ENCODE data around the gene GCFC2.

GCFC2 gene

DNA sequence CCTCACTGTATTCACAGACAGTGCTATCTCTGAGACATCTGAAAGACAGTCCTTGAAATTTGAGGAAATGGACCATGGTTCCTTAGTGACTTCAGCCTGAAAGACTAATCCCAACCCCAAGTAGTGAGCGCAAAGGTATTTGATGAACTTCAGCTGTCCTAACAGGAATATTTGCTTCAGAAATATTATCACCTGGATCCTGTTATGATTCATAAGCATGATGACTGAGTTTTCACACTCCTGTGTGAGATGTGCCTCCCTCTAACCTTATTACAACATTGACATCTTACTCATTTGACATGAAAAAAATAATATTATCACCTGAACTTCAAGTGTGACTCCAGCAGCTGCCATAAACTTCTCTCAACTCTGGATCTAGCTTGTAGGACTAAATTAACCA is 75.8 kb downstream of the GCFC2 start:
- Histone ChIP-seq H3K27ac (ENCODE audit: low read depth in 2 of 2, low read length in 2 of 2) (no peak overlapping the region), H3K4me1 (ENCODE audit: control insufficient read depth in 2 of 2, insufficient read depth in 2 of 2, low read length in 2 of 2) (no peaks in the 10 kb centered on the region), H3K36me3 (ENCODE audit: control insufficient read depth in 2 of 2, insufficient read depth in 2 of 2, low read length in 2 of 2) (no peaks in the 10 kb centered on the region), H3K9ac (ENCODE audit: low read depth in 1 of 2, low read length in 2 of 2) (no peak overlapping the region), H3K9me3 (ENCODE audit: control insufficient read depth in 2 of 2, low read length in 2 of 2) (no peaks in the 10 kb centered on the region), H3K4me3 (ENCODE audit: low read length in 2 of 2) (no peak overlapping the region), H3K27me3 (ENCODE audit: control insufficient read depth in 2 of 2, insufficient read depth in 2 of 2, low read length in 2 of 2) (peaks cover 0 to 5% of the 10 kb centered on the region in 2 donors)

DNA sequence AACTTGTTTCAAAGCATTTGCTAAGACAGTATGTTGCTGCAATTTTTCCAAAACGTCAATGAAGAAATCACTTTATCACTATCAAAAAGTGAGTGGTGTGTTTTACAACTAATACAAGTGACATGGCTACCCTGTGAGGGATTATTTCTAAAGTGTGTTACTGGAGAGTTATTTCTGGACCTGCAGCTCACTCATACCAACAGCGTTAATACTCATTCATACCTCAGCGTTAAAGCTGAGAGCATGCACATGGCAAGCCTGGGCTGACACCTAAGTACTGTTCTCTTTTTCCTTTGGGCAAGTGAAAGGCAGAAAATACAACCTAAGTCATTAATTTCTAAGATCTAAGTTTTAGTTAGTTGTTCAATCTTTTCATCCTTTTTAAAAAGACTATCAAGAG is 77.1 kb downstream of the GCFC2 start:
- Histone ChIP-seq H3K27me3 (ENCODE audit: control insufficient read depth in 2 of 2, insufficient read depth in 2 of 2, low read length in 2 of 2) (peaks cover 0 to 5% of the 10 kb centered on the region in 2 donors), H3K9ac (ENCODE audit: low read depth in 1 of 2, low read length in 2 of 2) (no peak overlapping the region), H3K4me1 (ENCODE audit: control insufficient read depth in 2 of 2, insufficient read depth in 2 of 2, low read length in 2 of 2) (no peaks in the 10 kb centered on the region), H3K9me3 (ENCODE audit: control insufficient read depth in 2 of 2, low read length in 2 of 2) (no peaks in the 10 kb centered on the region), H3K36me3 (ENCODE audit: control insufficient read depth in 2 of 2, insufficient read depth in 2 of 2, low read length in 2 of 2) (no peaks in the 10 kb centered on the region), H3K4me3 (ENCODE audit: low read length in 2 of 2) (no peak overlapping the region), H3K27ac (ENCODE audit: low read depth in 2 of 2, low read length in 2 of 2) (no peak overlapping the region)

DNA sequence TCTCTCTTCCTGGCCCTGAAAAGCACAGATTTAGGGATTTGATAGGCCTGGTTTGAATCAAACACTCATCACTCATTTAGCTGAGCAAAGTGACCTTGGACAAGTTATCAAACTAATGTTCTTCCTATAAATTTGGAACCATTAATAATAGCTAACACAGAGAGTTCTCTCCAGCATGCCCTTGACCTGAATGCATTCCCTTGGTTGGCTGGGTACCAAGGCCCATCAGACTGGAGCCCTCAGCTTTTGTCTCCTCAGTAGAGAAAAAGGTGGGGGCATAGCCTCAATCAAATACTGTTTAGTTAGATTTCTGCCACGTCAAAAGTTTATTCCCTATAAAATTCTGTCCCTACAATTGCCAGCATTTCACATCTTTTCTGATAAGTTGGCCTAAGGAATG is 77.9 kb downstream of the GCFC2 start:
- no peak overlapping the region for H3K4me3 ChIP-seq (ENCODE audit: low read length in 2 of 2)
- H3K36me3 ChIP-seq (ENCODE audit: control insufficient read depth in 2 of 2, insufficient read depth in 2 of 2, low read length in 2 of 2), result no peaks in the 10 kb centered on the region
- peaks cover 0 to 4% of the 10 kb centered on the region in 2 donors for H3K27me3 ChIP-seq (ENCODE audit: control insufficient read depth in 2 of 2, insufficient read depth in 2 of 2, low read length in 2 of 2)
- no peak overlapping the region for H3K27ac ChIP-seq (ENCODE audit: low read depth in 2 of 2, low read length in 2 of 2)
- no peaks in the 10 kb centered on the region for H3K4me1 ChIP-seq (ENCODE audit: control insufficient read depth in 2 of 2, insufficient read depth in 2 of 2, low read length in 2 of 2)
- no peaks in the 10 kb centered on the region for H3K9me3 ChIP-seq (ENCODE audit: control insufficient read depth in 2 of 2, low read length in 2 of 2)
- no peak overlapping the region for H3K9ac ChIP-seq (ENCODE audit: low read depth in 1 of 2, low read length in 2 of 2)

DNA sequence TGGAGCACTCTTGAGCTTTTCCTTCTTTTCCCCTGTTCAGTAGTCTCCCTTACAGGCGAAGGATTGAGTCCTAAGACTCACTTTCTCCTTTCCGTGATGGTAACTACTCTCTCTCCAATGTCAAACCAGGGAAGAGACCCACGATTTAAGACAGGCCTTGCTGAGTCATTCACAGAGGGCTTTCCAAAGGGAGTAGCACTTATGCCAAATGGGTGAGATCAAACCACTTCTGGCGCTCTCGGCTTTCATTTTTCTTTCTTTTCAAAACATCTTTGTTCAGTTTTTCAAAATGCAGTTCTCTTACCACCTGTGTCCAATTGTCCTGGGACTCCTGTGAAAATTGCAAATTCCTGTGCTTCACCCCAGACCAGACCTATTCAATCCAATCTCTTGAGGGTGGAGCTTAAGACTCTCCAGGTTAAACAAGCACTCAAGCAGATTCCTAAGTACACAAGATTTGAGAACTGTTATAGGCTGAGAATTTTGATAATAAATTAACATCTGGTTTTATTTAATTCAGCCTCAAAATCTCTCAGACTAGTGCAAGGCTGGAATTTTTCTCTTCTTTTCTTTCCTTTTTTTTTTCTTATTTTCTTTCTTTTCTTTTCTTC is 78.5 kb downstream of the GCFC2 start:
- Histone ChIP-seq H3K9ac (ENCODE audit: low read depth in 1 of 2, low read length in 2 of 2) (no peak overlapping the region), H3K27ac (ENCODE audit: low read depth in 2 of 2, low read length in 2 of 2) (no peak overlapping the region), H3K4me1 (ENCODE audit: control insufficient read depth in 2 of 2, insufficient read depth in 2 of 2, low read length in 2 of 2) (no peaks in the 10 kb centered on the region), H3K9me3 (ENCODE audit: control insufficient read depth in 2 of 2, low read length in 2 of 2) (no peaks in the 10 kb centered on the region), H3K27me3 (ENCODE audit: control insufficient read depth in 2 of 2, insufficient read depth in 2 of 2, low read length in 2 of 2) (no peaks in the 10 kb centered on the region), H3K36me3 (ENCODE audit: control insufficient read depth in 2 of 2, insufficient read depth in 2 of 2, low read length in 2 of 2) (no peaks in the 10 kb centered on the region), H3K4me3 (ENCODE audit: low read length in 2 of 2) (no peak overlapping the region)

DNA sequence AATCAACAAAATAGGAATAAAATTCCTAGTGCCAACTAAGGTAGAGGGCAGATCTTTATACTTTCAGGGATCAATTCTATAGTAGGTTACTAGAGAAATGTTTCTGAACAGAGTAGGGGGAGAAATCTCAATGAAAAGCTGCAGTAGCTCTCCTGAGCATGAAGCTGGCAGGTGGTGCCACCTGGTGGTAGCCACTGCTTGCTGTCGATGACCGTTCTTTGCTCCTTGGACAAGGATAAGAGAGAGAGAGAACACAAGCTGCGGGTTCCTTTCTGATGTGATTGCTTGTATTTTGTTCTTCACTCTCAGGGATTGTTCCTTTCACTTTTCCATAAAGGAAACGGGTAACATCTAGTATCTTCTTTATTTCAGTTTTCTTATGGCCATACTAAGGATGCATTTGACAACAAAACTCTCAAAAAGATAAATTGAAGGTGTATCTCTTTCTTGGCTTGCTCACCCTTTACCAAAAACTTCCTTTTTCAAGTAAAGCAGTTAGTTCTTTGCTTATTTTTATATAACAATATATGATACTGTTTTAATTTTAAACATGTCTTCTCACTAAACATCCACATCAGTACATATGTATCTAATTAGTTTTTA is 82.7 kb downstream of the GCFC2 start:
- Histone ChIP-seq H3K9me3 (ENCODE audit: control insufficient read depth in 2 of 2, low read length in 2 of 2) (no peaks in the 10 kb centered on the region), H3K4me3 (ENCODE audit: low read length in 2 of 2) (no peak overlapping the region), H3K4me1 (ENCODE audit: control insufficient read depth in 2 of 2, insufficient read depth in 2 of 2, low read length in 2 of 2) (no peaks in the 10 kb centered on the region), H3K27ac (ENCODE audit: low read depth in 2 of 2, low read length in 2 of 2) (no peak overlapping the region), H3K9ac (ENCODE audit: low read depth in 1 of 2, low read length in 2 of 2) (no peak overlapping the region), H3K27me3 (ENCODE audit: control insufficient read depth in 2 of 2, insufficient read depth in 2 of 2, low read length in 2 of 2) (no peaks in the 10 kb centered on the region), H3K36me3 (ENCODE audit: control insufficient read depth in 2 of 2, insufficient read depth in 2 of 2, low read length in 2 of 2) (no peaks in the 10 kb centered on the region)

DNA sequence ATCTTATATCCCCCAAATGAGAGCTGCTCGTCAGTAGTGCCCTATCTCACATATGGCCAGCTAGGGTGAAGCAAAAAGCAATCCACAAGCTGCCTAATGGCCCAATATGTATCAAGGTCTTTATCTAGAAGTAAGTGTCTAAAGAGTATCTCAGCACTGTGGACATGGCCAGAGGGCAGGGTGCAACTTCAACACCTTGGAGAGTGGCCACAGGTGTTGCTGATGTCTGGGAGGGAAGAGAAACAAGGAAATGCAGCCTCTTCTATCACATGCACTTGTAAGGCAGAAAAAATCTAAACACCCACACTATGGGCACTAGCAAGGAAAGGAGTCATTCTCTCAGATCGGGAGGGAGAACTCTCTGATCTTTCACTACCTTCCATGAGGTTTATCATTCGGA is 87.8 kb downstream of the GCFC2 start:
- no peak overlapping the region for H3K27ac ChIP-seq (ENCODE audit: low read depth in 2 of 2, low read length in 2 of 2)
- no peak overlapping the region for H3K9ac ChIP-seq (ENCODE audit: low read depth in 1 of 2, low read length in 2 of 2)
- H3K4me1 ChIP-seq (ENCODE audit: control insufficient read depth in 2 of 2, insufficient read depth in 2 of 2, low read length in 2 of 2), result no peaks in the 10 kb centered on the region
- H3K9me3 ChIP-seq (ENCODE audit: control insufficient read depth in 2 of 2, low read length in 2 of 2), result no peaks in the 10 kb centered on the region
- no peaks in the 10 kb centered on the region for H3K36me3 ChIP-seq (ENCODE audit: control insufficient read depth in 2 of 2, insufficient read depth in 2 of 2, low read length in 2 of 2)
- H3K27me3 ChIP-seq (ENCODE audit: control insufficient read depth in 2 of 2, insufficient read depth in 2 of 2, low read length in 2 of 2), result no peaks in the 10 kb centered on the region
- no peak overlapping the region for H3K4me3 ChIP-seq (ENCODE audit: low read length in 2 of 2)

DNA sequence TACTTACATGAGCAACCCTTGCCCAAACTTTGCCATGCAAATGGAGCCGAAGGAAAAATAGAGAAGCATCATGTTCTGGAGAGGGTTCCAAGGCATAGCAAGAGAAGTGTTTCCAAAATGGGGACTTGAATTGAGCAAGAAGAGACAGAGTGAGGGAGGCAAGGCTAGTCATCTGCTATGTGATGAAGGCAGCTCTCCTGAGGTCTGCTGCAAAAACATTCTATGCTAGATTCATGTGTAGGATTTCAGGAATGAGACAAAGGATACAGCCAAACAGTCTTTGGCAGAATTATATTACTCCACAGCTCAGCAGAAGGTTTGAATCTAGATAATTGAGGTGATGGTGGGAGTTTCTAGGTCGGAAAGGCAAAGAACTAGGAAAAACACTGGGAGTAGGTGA is 88.2 kb downstream of the GCFC2 start:
- Histone ChIP-seq H3K9ac (ENCODE audit: low read depth in 1 of 2, low read length in 2 of 2) (no peak overlapping the region), H3K9me3 (ENCODE audit: control insufficient read depth in 2 of 2, low read length in 2 of 2) (no peaks in the 10 kb centered on the region), H3K27ac (ENCODE audit: low read depth in 2 of 2, low read length in 2 of 2) (no peak overlapping the region), H3K36me3 (ENCODE audit: control insufficient read depth in 2 of 2, insufficient read depth in 2 of 2, low read length in 2 of 2) (no peaks in the 10 kb centered on the region), H3K4me3 (ENCODE audit: low read length in 2 of 2) (no peak overlapping the region), H3K27me3 (ENCODE audit: control insufficient read depth in 2 of 2, insufficient read depth in 2 of 2, low read length in 2 of 2) (peaks cover 0 to 4% of the 10 kb centered on the region in 2 donors), H3K4me1 (ENCODE audit: control insufficient read depth in 2 of 2, insufficient read depth in 2 of 2, low read length in 2 of 2) (no peaks in the 10 kb centered on the region)

DNA sequence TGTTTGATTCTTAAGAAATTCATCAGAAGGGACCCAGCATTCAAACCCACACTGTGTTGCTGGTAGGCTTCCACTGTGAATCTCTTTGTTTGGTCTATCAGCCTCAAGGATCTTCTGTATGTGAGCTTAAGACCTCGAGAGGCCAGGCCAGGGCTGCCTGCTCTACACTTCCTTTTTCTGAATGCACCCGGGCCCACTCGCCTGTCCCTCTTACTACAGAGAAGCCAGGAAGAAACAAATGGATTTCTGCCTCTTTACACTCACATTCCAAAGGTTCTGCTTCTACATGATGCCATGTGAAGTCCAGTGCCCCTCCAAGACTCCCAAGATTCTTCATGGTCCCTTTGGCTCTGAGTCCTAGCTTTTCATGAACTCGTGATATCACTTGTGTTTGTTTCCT is 89.5 kb downstream of the GCFC2 start:
- H3K9me3 ChIP-seq (ENCODE audit: control insufficient read depth in 2 of 2, low read length in 2 of 2), result no peaks in the 10 kb centered on the region
- H3K4me3 ChIP-seq (ENCODE audit: low read length in 2 of 2), result no peak overlapping the region

DNA sequence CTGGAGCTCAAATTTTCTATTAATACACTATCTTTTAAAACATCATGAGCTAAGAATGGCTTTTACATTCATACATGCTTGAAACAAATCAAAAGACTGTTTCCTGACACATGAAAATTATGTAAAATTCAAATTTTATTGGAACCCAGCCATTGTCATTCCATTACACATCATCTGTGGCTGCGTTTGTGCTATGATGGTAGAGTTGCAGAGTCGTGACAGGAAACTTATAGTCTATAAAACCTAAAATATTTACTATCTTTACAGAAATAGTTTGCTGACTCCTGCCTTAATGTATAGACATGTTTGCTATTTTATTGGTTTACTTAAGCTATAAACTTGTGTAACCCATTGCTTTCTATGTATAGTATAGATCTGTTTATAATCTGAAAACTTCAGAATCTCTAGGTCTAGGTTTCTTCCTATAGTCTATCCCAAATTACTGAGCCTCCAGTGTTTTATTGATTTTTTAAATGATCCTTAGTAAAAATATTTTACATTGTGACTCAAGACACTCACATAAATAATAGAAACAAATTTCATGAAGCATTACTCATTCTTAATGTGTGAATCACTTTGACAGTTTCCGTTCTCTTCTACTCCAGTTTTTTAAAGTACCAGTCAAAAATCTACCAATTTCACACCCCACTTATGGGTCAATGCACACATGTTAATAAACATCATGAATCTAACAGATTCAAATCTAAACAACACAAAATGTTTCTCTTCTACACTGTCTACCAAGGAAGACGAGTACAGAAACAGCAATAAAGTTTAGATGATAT is 90.6 kb downstream of the GCFC2 start:
- no peak overlapping the region for H3K4me3 ChIP-seq (ENCODE audit: low read length in 2 of 2)
- H3K27me3 ChIP-seq (ENCODE audit: control insufficient read depth in 2 of 2, insufficient read depth in 2 of 2, low read length in 2 of 2), result peaks cover 0 to 4% of the 10 kb centered on the region in 2 donors
- no peaks in the 10 kb centered on the region for H3K9me3 ChIP-seq (ENCODE audit: control insufficient read depth in 2 of 2, low read length in 2 of 2)
- no peaks in the 10 kb centered on the region for H3K4me1 ChIP-seq (ENCODE audit: control insufficient read depth in 2 of 2, insufficient read depth in 2 of 2, low read length in 2 of 2)
- no peak overlapping the region for H3K27ac ChIP-seq (ENCODE audit: low read depth in 2 of 2, low read length in 2 of 2)
- H3K36me3 ChIP-seq (ENCODE audit: control insufficient read depth in 2 of 2, insufficient read depth in 2 of 2, low read length in 2 of 2), result no peaks in the 10 kb centered on the region
- no peak overlapping the region for H3K9ac ChIP-seq (ENCODE audit: low read depth in 1 of 2, low read length in 2 of 2)

More for the DNA sequence above, 89.5 kb downstream of the GCFC2 start:
- Histone ChIP-seq H3K36me3 (ENCODE audit: control insufficient read depth in 2 of 2, insufficient read depth in 2 of 2, low read length in 2 of 2) (no peaks in the 10 kb centered on the region), H3K27me3 (ENCODE audit: control insufficient read depth in 2 of 2, insufficient read depth in 2 of 2, low read length in 2 of 2) (peaks cover 0 to 4% of the 10 kb centered on the region in 2 donors), H3K9ac (ENCODE audit: low read depth in 1 of 2, low read length in 2 of 2) (no peak overlapping the region), H3K4me1 (ENCODE audit: control insufficient read depth in 2 of 2, insufficient read depth in 2 of 2, low read length in 2 of 2) (no peaks in the 10 kb centered on the region), H3K27ac (ENCODE audit: low read depth in 2 of 2, low read length in 2 of 2) (no peak overlapping the region)

DNA sequence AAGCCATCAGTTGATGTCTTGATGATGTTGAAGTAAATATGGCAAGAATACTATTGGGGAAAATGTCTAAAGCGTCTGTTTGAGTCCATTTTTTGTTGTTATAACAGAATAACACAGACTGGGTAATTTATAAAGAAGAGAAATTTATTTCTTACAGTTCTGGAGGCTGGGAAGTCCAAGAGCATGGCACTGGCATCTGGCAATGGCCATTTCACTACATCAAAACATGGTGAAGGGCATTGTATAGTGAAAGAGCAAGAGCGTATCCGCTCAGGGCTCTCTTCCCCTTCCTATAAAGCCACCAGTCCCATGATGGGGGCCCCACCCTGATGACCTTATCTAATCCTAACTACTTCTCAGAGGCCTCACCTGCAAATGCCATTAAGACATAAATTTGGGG is 93.8 kb downstream of the GCFC2 start:
- H3K4me1 ChIP-seq (ENCODE audit: control insufficient read depth in 2 of 2, insufficient read depth in 2 of 2, low read length in 2 of 2), result no peaks in the 10 kb centered on the region
- H3K36me3 ChIP-seq (ENCODE audit: control insufficient read depth in 2 of 2, insufficient read depth in 2 of 2, low read length in 2 of 2), result no peaks in the 10 kb centered on the region
- H3K9me3 ChIP-seq (ENCODE audit: control insufficient read depth in 2 of 2, low read length in 2 of 2), result no peaks in the 10 kb centered on the region
- H3K4me3 ChIP-seq (ENCODE audit: low read length in 2 of 2), result no peak overlapping the region
- peaks cover 0 to 4% of the 10 kb centered on the region in 2 donors for H3K27me3 ChIP-seq (ENCODE audit: control insufficient read depth in 2 of 2, insufficient read depth in 2 of 2, low read length in 2 of 2)
- no peak overlapping the region for H3K9ac ChIP-seq (ENCODE audit: low read depth in 1 of 2, low read length in 2 of 2)
- no peak overlapping the region for H3K27ac ChIP-seq (ENCODE audit: low read depth in 2 of 2, low read length in 2 of 2)

All from mucosa of rectum (tissue), 2 donors.